AG09319 (cell line): ENCODE data around the gene MED15.

Experiments
- DNase-seq: peaks from one replicate; pipeline ENCODE4 v3.0.0-alpha.2; 2010; ENCODE audit warnings: low read depth; ENCODE audit errors: extremely low read depth
- CTCF ChIP-seq: IDR thresholded peaks from 2 replicates; pipeline ENCODE4 v1.5.1; 2011; ENCODE audit warnings: low read depth, mild to moderate bottlenecking, inconsistent platforms, low read length, moderate library complexity

The MED15 gene

DNA sequence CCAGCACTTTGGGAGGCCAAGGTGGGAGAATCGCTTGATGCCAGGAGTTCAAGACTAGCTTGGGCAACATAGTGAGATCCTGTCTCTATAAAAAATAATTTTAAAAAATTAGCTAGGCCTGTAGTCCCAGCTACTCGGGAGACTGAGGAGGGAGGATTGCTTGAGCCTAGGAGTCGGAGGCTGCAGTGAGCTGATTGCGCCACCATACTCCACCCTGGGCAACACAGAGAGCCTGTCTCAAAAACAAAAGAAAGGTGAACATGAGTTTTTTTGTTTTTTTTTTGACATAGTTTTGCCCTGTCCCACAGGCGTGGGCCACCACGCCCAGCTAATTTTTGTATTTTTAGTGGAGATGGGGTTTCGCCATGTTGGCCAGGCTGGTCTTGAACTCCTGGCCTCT, 17.6 kb downstream of the MED15 start:
- TF ChIP-seq CTCF: no peak

DNA sequence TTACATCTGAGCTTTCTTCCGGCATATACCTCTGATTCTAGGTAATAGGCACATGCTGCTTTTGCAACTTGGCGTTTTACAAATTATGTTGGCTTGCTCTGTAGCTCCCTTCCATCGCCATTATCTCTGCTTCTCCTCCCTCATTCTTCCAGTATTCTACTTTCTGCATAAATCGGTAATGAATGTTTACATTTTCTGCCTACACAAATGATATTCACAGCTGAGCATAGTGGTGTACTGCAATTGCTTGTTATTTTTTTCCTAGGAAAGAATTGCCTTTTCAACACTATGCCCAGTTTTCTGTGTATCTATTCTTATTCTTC, 18.9 kb downstream of the MED15 start:
- TF ChIP-seq CTCF: no peak

More for the DNA sequence above, 17.6 kb downstream of the MED15 start:
- DNase-seq: no peak

DNA sequence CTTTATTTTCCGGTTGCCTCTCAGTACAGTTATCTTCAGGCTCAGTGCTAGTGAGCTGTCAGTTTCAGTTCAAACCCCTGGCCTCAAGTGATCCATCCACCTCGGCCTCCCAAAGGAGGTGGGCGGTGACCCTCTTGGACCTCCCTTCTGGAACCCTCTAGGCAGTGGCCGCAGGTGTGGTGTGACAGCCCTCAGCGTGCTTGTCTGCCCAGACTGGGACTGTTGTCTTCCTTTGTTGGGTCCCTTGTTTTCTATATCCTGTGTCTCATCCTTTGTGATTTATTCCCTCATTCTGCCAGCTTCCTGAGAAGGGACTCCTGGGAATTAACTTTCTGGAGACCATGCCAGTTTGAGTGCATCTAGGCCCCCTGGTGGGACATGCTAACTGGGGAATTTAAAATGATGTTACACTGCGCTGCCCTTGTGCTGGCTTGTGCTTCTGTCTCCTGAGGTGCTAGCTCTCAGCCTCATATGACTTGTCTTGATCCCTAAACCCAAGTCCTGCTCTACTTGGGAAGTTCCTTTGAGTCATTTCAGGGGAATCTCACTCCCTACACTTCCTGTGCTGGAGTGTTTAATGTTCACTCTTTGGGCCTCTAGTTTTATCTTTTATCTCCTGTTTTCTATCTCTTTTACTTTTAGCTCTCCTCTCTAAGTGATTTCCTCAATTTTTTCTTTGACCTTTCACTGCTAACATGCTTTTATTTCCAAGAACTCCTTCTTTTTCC, 19.4 kb downstream of the MED15 start:
- DNase-seq: no peak
- peak; percentile 2 for TF ChIP-seq CTCF

More for the DNA sequence above, 18.9 kb downstream of the MED15 start:
- no peak for DNase-seq

DNA sequence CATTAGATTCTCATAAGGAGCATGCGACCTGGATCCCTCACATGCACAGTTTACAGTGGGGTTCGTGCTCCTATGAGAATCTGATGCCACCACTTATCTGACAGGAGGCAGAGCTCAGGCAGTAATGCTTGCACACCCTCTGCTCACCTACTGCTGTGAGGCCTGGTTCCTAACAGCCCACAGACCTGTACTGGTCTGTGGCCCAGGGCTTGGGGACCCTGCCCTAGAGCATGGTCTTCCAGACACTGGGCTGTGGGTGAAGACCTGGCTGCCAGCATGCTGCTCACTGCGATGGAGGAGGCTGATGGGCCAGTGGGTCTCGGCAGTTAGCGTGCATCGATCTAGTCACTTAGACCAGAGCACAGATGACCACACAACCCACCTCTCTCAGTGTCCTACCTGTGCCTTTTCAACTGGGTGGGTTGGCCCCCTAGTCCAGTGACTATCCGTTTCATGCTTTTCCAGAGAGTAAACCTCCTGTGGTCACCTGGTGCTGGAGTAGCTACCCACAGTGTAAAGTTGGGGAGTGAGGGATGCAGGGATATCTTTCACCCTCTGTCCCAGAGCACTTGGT, 21.1 kb downstream of the MED15 start:
- no peak for TF ChIP-seq CTCF
- no peak for DNase-seq

GRCh38 chr22:20530368-20531153, 23.2 kb downstream of the MED15 start:
- TF ChIP-seq CTCF: no peak
- DNase-seq: no peak

DNA sequence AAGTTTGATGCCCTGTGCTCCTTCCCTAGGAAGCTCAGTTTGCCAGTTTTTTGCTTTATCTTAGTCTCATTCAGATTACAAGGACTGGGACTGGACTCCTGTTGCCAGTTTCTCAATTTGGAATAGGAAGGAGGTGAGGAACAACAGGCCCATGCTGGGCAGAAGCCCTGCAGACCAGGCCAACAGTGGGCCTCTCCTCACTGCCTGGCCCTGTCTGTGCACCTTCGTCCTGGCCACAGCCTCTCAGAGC, 23.7 kb downstream of the MED15 start:
- no peak for DNase-seq
- no peak for TF ChIP-seq CTCF
